ENCODE data around the gene TMED3.

GRCh38 chr15:79322306-79322705 lies 11.4 kb downstream of the TMED3 start:
- TF ChIP-seq PBX2 (CRISPR knock-in tag; IDR thresholded peaks at IDR 0.05; ENCODE audit: low read depth) (no peak), PBX2 (tag; conservative IDR thresholded peaks at IDR 0.05; ENCODE audit: low read depth) (no peak), ARID4B (CRISPR knock-in tag; IDR thresholded peaks at IDR 0.05) (no peak), EHMT2 (IDR thresholded peaks at IDR 0.05) (no peak), CREB1 (IDR thresholded peaks at IDR 0.05) (no peak), CREB1 (CRISPR knock-in tag; IDR thresholded peaks at IDR 0.05) (no peak), RAD21 (CRISPR knock-in tag; conservative IDR thresholded peaks at IDR 0.05 in 1 of 2, IDR thresholded peaks at IDR 0.05 in 1 of 2) (no peak), EZH2 (IDR thresholded peaks at IDR 0.05; ENCODE audit: borderline replicate concordance, low read depth, low read length) (no peak), SRF (CRISPR knock-in tag; IDR thresholded peaks at IDR 0.05) (no peak), SRSF9 (IDR thresholded peaks at IDR 0.05; ENCODE audit: borderline replicate concordance, low read depth, low read length) (no peak), RBM14 (IDR thresholded peaks at IDR 0.05; ENCODE audit: borderline replicate concordance, insufficient read depth, low read depth, low read length) (no peak), SMARCA5 (IDR thresholded peaks at IDR 0.05) (no peak), EP300 (IDR thresholded peaks at IDR 0.05; ENCODE audit: low read length) (no peak)
